ENCODE measurements around the gene TLE7.

DNA sequence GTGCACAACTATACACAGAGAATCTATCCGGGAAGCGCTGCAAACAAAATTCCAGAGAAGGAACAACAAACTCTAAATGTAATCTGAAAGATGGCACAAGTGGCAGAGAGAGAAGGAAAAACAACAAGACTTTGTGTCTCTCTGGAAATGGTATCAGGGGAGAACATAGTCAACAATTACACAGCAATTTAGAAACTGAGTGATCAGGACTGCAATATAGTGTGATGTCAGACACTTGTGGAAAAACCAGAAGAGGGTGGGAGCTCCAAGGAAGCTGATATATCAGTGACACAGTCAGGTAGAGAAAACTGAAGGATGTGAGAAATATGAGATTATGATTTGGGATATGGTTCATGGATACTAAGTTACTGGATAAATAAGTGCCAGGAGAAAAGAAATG is 39.1 kb upstream of the TLE7 start:
- TF ChIP-seq, protein P1, sequence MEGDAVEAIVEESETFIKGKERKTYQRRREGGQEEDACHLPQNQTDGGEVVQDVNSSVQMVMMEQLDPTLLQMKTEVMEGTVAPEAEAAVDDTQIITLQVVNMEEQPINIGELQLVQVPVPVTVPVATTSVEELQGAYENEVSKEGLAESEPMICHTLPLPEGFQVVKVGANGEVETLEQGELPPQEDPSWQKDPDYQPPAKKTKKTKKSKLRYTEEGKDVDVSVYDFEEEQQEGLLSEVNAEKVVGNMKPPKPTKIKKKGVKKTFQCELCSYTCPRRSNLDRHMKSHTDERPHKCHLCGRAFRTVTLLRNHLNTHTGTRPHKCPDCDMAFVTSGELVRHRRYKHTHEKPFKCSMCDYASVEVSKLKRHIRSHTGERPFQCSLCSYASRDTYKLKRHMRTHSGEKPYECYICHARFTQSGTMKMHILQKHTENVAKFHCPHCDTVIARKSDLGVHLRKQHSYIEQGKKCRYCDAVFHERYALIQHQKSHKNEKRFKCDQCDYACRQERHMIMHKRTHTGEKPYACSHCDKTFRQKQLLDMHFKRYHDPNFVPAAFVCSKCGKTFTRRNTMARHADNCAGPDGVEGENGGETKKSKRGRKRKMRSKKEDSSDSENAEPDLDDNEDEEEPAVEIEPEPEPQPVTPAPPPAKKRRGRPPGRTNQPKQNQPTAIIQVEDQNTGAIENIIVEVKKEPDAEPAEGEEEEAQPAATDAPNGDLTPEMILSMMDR (IDR thresholded peaks at IDR 0.05) = no peak
- TF ChIP-seq POLR2AphosphoS5 (IDR thresholded peaks at IDR 0.05) = no peak
- no peak for TF ChIP-seq POLR2A (IDR thresholded peaks at IDR 0.05)
